DND-41 (cell line): Measurements from ENCODE around the gene HECTD2.

ENCODE experiments used
- EZH2 ChIP-seq: IDR thresholded peaks from 3 replicates; pipeline ENCODE4 v1.6.1; 2012; ENCODE audit warnings: borderline replicate concordance, low read depth, mild to moderate bottlenecking, moderate library complexity, low read length, inconsistent platforms; ENCODE audit not compliant: severe bottlenecking
- TF ChIP-seq, protein P1 (sequence below): IDR thresholded peaks from 2 replicates; pipeline ENCODE4 v1.5.1; 2012; ENCODE audit warnings: borderline replicate concordance, low read length, moderate library complexity, mild to moderate bottlenecking; ENCODE audit not compliant: poor library complexity, severe bottlenecking; ENCODE audit errors: extremely low read depth

- TF ChIP-seq, protein P1, sequence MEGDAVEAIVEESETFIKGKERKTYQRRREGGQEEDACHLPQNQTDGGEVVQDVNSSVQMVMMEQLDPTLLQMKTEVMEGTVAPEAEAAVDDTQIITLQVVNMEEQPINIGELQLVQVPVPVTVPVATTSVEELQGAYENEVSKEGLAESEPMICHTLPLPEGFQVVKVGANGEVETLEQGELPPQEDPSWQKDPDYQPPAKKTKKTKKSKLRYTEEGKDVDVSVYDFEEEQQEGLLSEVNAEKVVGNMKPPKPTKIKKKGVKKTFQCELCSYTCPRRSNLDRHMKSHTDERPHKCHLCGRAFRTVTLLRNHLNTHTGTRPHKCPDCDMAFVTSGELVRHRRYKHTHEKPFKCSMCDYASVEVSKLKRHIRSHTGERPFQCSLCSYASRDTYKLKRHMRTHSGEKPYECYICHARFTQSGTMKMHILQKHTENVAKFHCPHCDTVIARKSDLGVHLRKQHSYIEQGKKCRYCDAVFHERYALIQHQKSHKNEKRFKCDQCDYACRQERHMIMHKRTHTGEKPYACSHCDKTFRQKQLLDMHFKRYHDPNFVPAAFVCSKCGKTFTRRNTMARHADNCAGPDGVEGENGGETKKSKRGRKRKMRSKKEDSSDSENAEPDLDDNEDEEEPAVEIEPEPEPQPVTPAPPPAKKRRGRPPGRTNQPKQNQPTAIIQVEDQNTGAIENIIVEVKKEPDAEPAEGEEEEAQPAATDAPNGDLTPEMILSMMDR, result no peak
- TF ChIP-seq EZH2, result no peak
Observed at GRCh38 chr10:91418416-91418815, 8.3 kb downstream of the HECTD2 start.
